ENCODE measurements around the gene CTBP2. TPM values are rescaled to one million over a fixed set of nuclear protein-coding genes. Genes with fewer than 3 reads are reported as not detected.

The CTBP2 gene
- total and polyA plus RNA-seq, 2 of the 13 experiments (the other 11 are each of a cell fraction or from before 2014, with no cell fraction given), result 0.08 TPM; not detected in 1

DNA sequence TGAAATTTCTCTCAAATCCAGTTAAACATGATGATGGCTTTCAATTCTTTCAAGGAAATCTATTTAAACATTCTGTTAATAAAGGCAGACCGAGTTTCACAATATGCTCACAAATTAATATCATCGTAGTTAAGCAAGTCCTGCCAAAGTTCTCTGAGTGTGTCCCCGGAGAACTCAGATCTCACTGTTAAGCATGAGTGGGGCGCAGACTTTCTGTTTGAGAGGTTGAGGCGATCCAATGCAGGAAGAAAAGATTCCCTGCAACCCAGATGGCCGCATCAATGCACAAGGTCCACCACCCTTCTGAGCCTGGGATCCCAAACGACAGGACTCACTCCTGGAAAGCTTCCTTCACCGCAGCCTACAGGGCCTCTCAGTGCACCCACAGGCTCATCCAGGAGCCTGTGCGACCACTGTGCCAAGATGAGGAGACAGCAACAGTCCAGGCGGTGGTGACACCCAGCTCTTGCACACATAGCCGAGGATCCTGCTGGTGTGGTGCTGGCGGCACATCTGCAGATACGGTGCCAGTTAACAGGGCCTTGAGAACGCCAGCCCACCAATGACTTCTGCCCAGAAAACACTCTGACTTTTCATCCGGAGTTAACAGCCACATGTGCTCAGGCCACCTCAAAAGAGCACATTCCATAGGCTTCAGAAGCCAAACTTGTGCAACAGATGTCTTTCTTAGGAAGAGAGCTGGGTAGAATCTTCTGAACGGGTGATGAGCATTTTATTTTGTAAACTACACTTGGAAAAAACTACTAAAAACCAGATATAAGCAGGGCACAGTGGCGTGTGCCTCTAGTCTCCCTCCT, 116.3 kb downstream of the CTBP2 start:
- Histone ChIP-seq H3K27ac (ENCODE audit: extremely low read length, insufficient read depth, low read length) (no peak overlapping the region), H3K79me2 (ENCODE audit: insufficient read depth, low read length) (no peaks in the 10 kb centered on the region), H3K9ac (ENCODE audit: insufficient read depth, low read depth, low read length) (no peak overlapping the region), H3K36me3 (replicated peaks in 1 of 2; ENCODE audit: control insufficient read depth in 1 of 2, insufficient read depth in 2 of 2, low read length in 2 of 2) (no peaks in the 10 kb centered on the region), H2AFZ (ENCODE audit: low read length) (no peak overlapping the region), H3K4me3 (replicated peaks in 1 of 3; ENCODE audit: insufficient read depth in 1 of 3, low read depth in 2 of 3, low read length in 3 of 3) (no peak overlapping the region), H3K4me2 (ENCODE audit: low read depth, low read length) (no peak overlapping the region), H3K9me3 (ENCODE audit: low read length) (no peaks in the 10 kb centered on the region), H4K20me1 (ENCODE audit: insufficient read depth, low read length) (no peaks in the 10 kb centered on the region), H3K27me3 (ENCODE audit: control insufficient read depth in 1 of 2, insufficient read depth in 2 of 2, low read length in 2 of 2) (peaks cover 1 to 14% of the 10 kb centered on the region in 2 experiments; a peak in 2 of 5 replicates), H3K4me1 (ENCODE audit: insufficient read depth, low read length) (no peaks in the 10 kb centered on the region)
- FAIRE-seq (no peak), ATAC-seq (no peak), DNase-seq (ENCODE audit: low spot score) (no peak)
- POLR2A ChIA-PET, result no interaction called here
- CTCF ChIA-PET (ENCODE audit: low intra/inter-chr PET ratio, low total read pairs), result no interaction called here
- intact Hi-C loops (cut with micrococcal nuclease; ENCODE audit: unreplicated experiment), result no loop called here
- in situ Hi-C loops (cut with HindIII; ENCODE audit: extremely low pct_ligation_motif_present, low pct_unique_long_range_greater_than_20kb), result no loop called here
- WGBS (ENCODE audit: low lambda C conversion rate), result 51% methylated on average over 15 of the region's 17 CpGs
- TF ChIP-seq, protein P1, sequence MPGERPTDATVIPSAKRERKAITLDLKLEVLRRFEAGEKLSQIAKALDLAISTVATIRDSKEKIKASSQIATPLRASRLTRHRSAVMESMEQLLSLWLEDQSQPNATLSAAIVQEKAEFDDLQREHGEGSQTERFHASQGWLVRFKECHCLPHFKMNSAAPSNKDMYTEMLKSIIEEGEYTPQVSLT (CRISPR knock-in tag; IDR thresholded peaks at IDR 0.05; ENCODE audit: borderline replicate concordance, low read depth), result no peak
- TF ChIP-seq ZNF362 (CRISPR knock-in tag; IDR thresholded peaks at IDR 0.05; ENCODE audit: borderline replicate concordance) (no peak), ZNF138 (CRISPR knock-in tag; IDR thresholded peaks at IDR 0.05; ENCODE audit: low read depth) (no peak), ZFX (CRISPR knock-in tag; IDR thresholded peaks at IDR 0.05; ENCODE audit: low read depth) (no peak), ZNF790 (CRISPR knock-in tag; IDR thresholded peaks at IDR 0.05; ENCODE audit: borderline replicate concordance) (no peak), POLR2G (IDR thresholded peaks at IDR 0.05; ENCODE audit: low read depth, low read length) (no peak), POLR2AphosphoS2 (IDR thresholded peaks at IDR 0.05; ENCODE audit: low read depth, low read length) (no peak)
- TF ChIP-seq, protein P2, sequence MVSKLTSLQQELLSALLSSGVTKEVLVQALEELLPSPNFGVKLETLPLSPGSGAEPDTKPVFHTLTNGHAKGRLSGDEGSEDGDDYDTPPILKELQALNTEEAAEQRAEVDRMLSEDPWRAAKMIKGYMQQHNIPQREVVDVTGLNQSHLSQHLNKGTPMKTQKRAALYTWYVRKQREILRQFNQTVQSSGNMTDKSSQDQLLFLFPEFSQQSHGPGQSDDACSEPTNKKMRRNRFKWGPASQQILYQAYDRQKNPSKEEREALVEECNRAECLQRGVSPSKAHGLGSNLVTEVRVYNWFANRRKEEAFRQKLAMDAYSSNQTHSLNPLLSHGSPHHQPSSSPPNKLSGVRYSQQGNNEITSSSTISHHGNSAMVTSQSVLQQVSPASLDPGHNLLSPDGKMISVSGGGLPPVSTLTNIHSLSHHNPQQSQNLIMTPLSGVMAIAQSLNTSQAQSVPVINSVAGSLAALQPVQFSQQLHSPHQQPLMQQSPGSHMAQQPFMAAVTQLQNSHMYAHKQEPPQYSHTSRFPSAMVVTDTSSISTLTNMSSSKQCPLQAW (CRISPR knock-in tag; IDR thresholded peaks at IDR 0.05), result no peak
- BruUV-seq (replicated peaks), result no TSS peak

Data from HepG2 (cell line).